SK-N-SH treated with all-trans-retinoic acid at 6 μM for 48 hours (cell line): ENCODE data around the gene AMN.

Source experiments
- ATAC-seq: fragments of 200-7000 bp; cut with Tn5 transposase; 3 replicates; pipeline ENCODE4 v1.9.1; 2020; ENCODE audit warnings: mild to moderate bottlenecking, moderate library complexity
- ARNTL ChIP-seq: fragments of 450-650 bp; formaldehyde crosslinking; IDR thresholded peaks from 2 replicates; pipeline ENCODE4 v1.5.0; 2020; ENCODE audit warnings: low read depth, mild to moderate bottlenecking, moderate library complexity, borderline replicate concordance
- CSDC2 ChIP-seq: fragments of 250-450 bp; sonication (Bioruptor Pico); IDR thresholded peaks from 2 replicates; pipeline ENCODE4 v1.5.0; 2020; ENCODE audit warnings: mild to moderate bottlenecking, moderate library complexity
- ISL1 ChIP-seq: fragments of 250-450 bp; sonication (Bioruptor Pico); IDR thresholded peaks from 2 replicates; pipeline ENCODE4 v2.1.2; 2022; ENCODE audit warnings: mild to moderate bottlenecking, moderate library complexity
- PPARA ChIP-seq: fragments of 250-450 bp; sonication (Bioruptor Pico); IDR thresholded peaks from 2 replicates; pipeline ENCODE4 v1.5.0; 2020; ENCODE audit warnings: mild to moderate bottlenecking, borderline replicate concordance
- RARB ChIP-seq: fragments of 250-450 bp; sonication (Bioruptor Pico); IDR thresholded peaks from 2 replicates; pipeline ENCODE4 v1.8.0; 2021; ENCODE audit warnings: mild to moderate bottlenecking, moderate library complexity
- SNAI2 ChIP-seq: fragments of 250-450 bp; sonication (Bioruptor Pico); IDR thresholded peaks from 2 replicates; pipeline ENCODE4 v1.5.0; 2020; ENCODE audit warnings: mild to moderate bottlenecking, moderate library complexity
- TCF4 ChIP-seq: fragments of 250-450 bp; sonication (Bioruptor Pico); IDR thresholded peaks from 2 replicates; pipeline ENCODE4 v1.8.0; 2021; ENCODE audit warnings: mild to moderate bottlenecking, moderate library complexity, borderline replicate concordance
- ZC3H10 ChIP-seq: fragments of 250-450 bp; sonication (Bioruptor Pico); IDR thresholded peaks from 2 replicates; pipeline ENCODE4 v1.5.1; 2021; ENCODE audit warnings: mild to moderate bottlenecking, moderate library complexity
- ZFP30 ChIP-seq: fragments of 450-650 bp; formaldehyde crosslinking; IDR thresholded peaks from 2 replicates; pipeline ENCODE4 v1.5.0; 2022; ENCODE audit warnings: mild to moderate bottlenecking, moderate library complexity
- ZNF565 ChIP-seq: fragments of 450-650 bp; formaldehyde crosslinking; conservative IDR thresholded peaks from 2 replicates; pipeline ENCODE4 v1.5.0; 2020; ENCODE audit warnings: low read depth, mild to moderate bottlenecking, moderate library complexity
- ZNF70 ChIP-seq: fragments of 450-650 bp; formaldehyde crosslinking; IDR thresholded peaks from 2 replicates; pipeline ENCODE4 v1.5.0; 2020; ENCODE audit warnings: mild to moderate bottlenecking, moderate library complexity
- TF ChIP-seq, protein P1 (sequence below): fragments of 250-450 bp; sonication (Bioruptor Pico); IDR thresholded peaks from 2 replicates; pipeline ENCODE4 v1.8.0; 2021; ENCODE audit warnings: low read depth, mild to moderate bottlenecking, moderate library complexity, borderline replicate concordance
- TF ChIP-seq, protein P2 (sequence below): fragments of 250-450 bp; sonication (Bioruptor Pico); IDR thresholded peaks from 2 replicates; pipeline ENCODE4 v1.5.0; 2020; ENCODE audit warnings: mild to moderate bottlenecking, moderate library complexity
- TF ChIP-seq, protein P3 (sequence below): fragments of 250-450 bp; sonication (Bioruptor Pico); IDR thresholded peaks from 2 replicates; pipeline ENCODE4 v1.5.1; 2020; ENCODE audit warnings: low read depth, mild to moderate bottlenecking, moderate library complexity
- TF ChIP-seq, protein P4 (sequence below): fragments of 250-450 bp; sonication (Bioruptor Pico); IDR thresholded peaks from 2 replicates; pipeline ENCODE4 v1.8.0; 2020; ENCODE audit warnings: mild to moderate bottlenecking, moderate library complexity, borderline replicate concordance

Gene AMN

DNA sequence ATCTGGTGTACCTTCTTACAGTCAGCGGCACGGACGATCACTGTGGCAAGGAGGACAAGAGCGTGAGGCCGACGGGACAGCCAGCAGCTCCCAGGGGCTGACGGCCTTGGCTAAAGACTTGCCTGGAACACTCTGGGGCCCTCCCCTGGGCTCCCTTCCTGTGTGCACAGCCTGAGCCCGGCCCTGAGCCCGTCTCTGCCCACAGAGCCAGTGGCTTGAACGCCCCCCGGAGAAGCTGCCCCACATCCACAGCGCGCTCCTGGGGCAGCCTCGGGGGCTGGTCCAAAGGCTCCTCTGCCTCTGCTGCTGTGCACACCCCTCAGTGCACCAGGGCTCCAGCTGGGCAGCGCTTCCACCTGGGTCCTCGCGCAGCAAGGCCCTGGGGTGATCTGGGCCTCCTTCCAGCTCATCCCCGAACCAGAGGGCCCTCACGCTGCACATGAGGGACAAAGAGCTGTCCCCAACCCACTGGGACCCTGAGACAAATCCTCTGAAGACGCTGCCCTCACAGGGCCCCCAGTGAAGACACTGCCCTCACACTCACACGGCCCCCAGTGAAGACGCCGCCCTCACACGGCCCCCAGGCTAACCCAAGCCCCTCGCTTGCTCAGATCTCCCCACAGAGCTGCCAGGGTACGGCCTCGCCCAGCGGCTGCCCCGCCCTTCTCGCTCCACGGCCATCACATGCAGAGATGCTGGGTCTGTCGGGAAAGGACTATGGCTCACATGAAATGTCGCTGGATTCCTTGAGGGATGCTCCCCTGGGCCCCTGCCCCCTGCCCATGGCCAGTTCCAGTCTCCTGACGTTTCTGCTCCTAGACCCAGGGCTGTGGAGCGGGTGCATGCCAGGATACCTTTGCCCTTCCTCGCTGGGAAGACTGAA is 22.2 kb downstream of the AMN start:
- no peak for ATAC-seq
- TF ChIP-seq, protein P1, sequence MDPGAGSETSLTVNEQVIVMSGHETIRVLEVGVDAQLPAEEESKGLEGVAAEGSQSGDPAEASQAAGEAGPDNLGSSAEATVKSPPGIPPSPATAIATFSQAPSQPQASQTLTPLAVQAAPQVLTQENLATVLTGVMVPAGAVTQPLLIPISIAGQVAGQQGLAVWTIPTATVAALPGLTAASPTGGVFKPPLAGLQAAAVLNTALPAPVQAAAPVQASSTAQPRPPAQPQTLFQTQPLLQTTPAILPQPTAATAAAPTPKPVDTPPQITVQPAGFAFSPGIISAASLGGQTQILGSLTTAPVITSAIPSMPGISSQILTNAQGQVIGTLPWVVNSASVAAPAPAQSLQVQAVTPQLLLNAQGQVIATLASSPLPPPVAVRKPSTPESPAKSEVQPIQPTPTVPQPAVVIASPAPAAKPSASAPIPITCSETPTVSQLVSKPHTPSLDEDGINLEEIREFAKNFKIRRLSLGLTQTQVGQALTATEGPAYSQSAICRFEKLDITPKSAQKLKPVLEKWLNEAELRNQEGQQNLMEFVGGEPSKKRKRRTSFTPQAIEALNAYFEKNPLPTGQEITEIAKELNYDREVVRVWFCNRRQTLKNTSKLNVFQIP: no peak
- no peak for TF ChIP-seq ARNTL (CRISPR knock-in tag)
- no peak for TF ChIP-seq TCF4 (CRISPR knock-in tag)
- no peak for TF ChIP-seq PPARA (CRISPR knock-in tag)
- no peak for TF ChIP-seq ISL1 (CRISPR knock-in tag)
- TF ChIP-seq RARB (CRISPR knock-in tag): no peak
- TF ChIP-seq, protein P2, sequence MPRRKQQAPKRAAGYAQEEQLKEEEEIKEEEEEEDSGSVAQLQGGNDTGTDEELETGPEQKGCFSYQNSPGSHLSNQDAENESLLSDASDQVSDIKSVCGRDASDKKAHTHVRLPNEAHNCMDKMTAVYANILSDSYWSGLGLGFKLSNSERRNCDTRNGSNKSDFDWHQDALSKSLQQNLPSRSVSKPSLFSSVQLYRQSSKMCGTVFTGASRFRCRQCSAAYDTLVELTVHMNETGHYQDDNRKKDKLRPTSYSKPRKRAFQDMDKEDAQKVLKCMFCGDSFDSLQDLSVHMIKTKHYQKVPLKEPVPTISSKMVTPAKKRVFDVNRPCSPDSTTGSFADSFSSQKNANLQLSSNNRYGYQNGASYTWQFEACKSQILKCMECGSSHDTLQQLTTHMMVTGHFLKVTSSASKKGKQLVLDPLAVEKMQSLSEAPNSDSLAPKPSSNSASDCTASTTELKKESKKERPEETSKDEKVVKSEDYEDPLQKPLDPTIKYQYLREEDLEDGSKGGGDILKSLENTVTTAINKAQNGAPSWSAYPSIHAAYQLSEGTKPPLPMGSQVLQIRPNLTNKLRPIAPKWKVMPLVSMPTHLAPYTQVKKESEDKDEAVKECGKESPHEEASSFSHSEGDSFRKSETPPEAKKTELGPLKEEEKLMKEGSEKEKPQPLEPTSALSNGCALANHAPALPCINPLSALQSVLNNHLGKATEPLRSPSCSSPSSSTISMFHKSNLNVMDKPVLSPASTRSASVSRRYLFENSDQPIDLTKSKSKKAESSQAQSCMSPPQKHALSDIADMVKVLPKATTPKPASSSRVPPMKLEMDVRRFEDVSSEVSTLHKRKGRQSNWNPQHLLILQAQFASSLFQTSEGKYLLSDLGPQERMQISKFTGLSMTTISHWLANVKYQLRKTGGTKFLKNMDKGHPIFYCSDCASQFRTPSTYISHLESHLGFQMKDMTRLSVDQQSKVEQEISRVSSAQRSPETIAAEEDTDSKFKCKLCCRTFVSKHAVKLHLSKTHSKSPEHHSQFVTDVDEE (CRISPR knock-in tag): no peak

DNA sequence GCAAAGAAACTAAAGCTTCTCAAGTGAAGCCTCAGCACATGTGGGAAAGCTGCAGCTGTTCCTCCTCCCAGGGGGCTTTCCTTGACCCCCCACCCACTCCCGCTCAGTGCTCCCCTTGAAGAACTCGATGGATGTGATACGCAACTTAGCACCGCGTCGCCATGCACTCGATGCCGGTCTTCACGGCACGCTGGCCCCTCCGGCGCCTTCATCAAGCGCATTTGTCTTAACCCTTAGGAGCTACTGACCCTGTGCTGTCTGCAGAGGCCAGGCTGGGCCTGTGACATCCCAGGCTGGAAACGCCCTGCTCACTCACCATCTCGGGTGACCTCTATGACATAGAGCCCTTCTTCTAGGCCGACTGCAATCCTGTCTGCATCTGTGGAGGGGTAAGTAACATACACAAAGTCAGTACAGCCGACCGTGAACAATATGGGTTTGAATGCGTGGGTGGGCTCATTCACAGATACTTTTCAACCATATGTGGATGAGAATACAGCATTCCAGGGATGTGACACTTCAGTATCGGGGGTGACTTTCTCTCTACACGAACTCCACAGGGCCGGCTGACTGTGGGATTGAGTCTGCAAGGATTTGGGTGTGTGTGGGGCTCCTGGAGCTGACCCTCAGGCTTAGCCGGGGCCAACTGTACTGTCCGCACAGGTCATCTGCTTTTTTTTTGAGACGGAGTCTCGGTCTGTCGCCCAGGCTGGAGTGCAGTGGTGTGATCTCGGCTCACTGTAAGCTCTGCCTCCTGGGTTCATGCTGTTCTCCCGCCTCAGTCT is 23.1 kb downstream of the AMN start:
- no peak for TF ChIP-seq ZNF70 (CRISPR knock-in tag)
- TF ChIP-seq, protein P3, sequence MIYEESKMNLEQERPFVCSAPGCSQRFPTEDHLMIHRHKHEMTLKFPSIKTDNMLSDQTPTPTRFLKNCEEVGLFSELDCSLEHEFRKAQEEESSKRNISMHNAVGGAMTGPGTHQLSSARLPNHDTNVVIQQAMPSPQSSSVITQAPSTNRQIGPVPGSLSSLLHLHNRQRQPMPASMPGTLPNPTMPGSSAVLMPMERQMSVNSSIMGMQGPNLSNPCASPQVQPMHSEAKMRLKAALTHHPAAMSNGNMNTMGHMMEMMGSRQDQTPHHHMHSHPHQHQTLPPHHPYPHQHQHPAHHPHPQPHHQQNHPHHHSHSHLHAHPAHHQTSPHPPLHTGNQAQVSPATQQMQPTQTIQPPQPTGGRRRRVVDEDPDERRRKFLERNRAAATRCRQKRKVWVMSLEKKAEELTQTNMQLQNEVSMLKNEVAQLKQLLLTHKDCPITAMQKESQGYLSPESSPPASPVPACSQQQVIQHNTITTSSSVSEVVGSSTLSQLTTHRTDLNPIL (CRISPR knock-in tag): no peak
- TF ChIP-seq, protein P4, sequence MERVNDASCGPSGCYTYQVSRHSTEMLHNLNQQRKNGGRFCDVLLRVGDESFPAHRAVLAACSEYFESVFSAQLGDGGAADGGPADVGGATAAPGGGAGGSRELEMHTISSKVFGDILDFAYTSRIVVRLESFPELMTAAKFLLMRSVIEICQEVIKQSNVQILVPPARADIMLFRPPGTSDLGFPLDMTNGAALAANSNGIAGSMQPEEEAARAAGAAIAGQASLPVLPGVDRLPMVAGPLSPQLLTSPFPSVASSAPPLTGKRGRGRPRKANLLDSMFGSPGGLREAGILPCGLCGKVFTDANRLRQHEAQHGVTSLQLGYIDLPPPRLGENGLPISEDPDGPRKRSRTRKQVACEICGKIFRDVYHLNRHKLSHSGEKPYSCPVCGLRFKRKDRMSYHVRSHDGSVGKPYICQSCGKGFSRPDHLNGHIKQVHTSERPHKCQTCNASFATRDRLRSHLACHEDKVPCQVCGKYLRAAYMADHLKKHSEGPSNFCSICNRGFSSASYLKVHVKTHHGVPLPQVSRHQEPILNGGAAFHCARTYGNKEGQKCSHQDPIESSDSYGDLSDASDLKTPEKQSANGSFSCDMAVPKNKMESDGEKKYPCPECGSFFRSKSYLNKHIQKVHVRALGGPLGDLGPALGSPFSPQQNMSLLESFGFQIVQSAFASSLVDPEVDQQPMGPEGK (CRISPR knock-in tag): no peak
- no peak for TF ChIP-seq ZFP30 (CRISPR knock-in tag)
- TF ChIP-seq ZNF565: no peak
- no peak for TF ChIP-seq SNAI2 (CRISPR knock-in tag)
- TF ChIP-seq, protein P2 (CRISPR knock-in tag): no peak
- TF ChIP-seq RARB (CRISPR knock-in tag): no peak
- TF ChIP-seq, protein P1: no peak
- no peak for TF ChIP-seq CSDC2 (CRISPR knock-in tag)
- TF ChIP-seq PPARA (CRISPR knock-in tag): no peak
- TF ChIP-seq ARNTL (CRISPR knock-in tag): no peak
- no peak for TF ChIP-seq ZC3H10
- ATAC-seq: no peak
